GM19238 (cell line): Measurements from ENCODE around the gene LAMB1.

Source experiments
- DNase-seq: peaks from one replicate; pipeline ENCODE4 v3.0.0; 2011; ENCODE audit warnings: low spot score; ENCODE audit not compliant: insufficient read length

Gene LAMB1

DNA sequence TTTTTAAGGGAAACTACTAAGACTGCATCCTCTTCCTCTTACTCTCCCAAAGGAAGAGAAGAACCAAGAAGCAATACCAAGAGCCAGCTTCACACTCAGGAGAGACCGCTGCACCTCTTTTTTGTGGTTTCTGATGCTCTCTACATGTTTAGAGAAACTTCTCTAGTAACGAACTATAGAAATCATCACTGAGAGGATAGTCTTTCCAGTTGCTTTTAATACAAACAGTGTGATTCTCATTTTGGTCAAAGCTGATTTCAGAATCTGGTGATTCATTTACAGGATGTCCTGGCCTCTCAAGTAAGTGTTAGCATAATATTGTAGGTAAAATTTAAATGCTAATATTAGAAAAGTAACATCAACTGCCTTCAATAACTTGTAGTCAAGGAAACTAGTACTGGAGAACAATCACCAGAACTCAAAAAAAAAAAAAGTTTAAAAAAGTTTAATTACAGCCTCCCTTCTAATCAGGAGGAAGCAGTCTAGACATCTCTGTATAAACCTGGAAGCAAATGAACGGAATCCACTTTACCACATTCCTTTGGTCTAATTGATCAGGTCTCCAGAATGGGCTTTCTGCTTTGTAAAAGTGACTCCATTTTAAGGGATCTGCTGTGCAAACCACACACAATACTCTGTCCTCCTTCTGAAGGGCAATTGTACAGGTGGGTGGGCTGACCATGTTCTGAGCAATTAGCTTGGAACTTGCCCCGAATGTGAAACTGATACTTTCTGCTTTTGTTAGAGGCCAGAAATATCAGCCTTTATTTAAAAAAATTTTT lies 3.0 kb downstream of the LAMB1 start:
- no peak for DNase-seq

DNA sequence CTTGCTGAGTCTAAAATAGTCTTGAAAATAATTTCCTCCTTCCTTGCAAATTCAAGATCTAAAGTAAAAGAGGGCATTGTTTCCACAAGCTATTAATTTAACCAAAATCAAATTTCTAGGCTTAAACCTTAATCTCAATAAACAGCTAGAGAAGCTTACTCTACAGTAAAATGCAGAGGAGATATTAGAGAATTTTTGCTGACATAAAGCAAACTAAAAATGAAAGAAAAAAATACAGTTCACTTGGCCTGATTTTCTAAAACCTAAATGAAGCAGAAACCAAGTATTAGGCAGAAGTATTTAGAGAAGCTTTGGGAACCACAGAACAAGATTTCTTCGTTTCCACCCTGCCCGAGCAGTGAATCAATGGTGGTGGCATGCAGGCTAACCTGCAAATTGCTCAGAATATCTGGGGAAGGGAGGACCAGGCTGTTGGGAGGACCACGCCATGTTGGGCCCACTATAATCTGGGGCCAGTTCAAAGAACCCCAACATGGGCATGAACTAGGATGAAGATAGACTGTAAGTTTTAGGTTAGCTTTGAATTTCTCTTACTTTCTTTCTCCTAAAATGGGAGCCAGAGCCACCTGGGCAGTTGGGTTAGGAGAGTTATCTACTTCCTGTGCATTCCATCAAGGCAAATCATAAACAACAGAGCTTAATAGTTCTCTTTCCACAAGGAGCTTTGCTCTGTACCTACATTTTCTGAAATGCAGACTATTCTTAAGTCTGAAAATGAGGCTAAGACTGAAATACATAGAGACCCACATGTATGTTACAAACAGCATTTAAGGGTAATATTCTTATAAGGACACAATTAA lies 4.1 kb downstream of the LAMB1 start:
- DNase-seq, result no peak

DNA sequence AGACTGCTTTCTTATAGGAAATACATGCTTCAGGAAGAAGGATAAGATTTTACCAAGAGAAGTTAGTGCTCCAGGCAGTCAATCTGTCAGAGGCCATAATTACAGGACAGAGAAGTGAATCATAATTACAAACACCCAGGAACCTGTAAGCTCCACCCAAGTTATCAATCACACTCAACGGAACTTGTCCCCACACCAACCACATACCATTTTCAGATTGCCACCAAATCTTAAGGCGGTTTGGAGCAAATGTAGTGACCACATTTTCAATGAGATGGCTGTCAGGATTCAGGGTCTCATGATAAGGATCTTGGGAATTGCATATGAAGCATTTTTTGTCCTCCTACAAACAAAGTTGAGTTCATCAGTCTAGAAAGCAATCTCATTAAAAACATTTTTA lies 4.8 kb downstream of the LAMB1 start:
- DNase-seq, result no peak

DNA sequence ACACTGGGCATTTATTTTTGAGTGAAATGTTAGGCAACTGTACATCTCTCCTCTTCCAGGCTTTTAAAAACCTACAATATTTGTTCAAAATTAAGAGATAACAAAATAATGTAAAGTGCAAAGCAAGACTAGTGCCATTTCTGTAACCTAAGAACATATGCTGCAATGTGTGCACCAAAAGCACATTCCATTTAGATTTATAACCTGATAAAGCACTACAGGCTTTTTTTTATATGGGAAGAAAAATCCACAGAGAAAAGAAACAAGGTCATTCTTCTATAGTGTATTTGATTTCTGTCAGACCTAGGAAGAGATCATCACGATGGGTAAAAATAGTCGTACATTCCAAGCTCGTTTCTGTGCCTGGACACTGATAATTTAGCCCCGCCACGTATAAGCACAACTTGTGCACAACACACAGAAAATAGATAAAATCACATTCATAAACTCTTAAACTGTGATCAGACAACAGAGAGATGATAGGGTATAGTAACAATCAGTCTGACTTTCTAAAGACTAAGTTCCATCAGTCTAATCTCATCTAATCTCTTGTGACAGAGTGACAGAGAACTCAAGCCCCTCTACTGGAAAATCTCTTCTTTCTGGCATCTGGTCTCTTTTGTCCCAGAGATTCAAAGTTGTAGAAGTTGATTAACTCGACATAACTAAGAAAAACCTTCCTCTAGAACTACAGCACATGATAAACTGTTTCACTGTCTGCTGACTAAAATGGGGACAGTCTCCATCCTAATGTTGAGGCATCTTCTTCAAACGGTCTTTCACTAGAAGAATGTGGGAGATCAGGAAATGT lies 6.7 kb downstream of the LAMB1 start:
- no peak for DNase-seq

DNA sequence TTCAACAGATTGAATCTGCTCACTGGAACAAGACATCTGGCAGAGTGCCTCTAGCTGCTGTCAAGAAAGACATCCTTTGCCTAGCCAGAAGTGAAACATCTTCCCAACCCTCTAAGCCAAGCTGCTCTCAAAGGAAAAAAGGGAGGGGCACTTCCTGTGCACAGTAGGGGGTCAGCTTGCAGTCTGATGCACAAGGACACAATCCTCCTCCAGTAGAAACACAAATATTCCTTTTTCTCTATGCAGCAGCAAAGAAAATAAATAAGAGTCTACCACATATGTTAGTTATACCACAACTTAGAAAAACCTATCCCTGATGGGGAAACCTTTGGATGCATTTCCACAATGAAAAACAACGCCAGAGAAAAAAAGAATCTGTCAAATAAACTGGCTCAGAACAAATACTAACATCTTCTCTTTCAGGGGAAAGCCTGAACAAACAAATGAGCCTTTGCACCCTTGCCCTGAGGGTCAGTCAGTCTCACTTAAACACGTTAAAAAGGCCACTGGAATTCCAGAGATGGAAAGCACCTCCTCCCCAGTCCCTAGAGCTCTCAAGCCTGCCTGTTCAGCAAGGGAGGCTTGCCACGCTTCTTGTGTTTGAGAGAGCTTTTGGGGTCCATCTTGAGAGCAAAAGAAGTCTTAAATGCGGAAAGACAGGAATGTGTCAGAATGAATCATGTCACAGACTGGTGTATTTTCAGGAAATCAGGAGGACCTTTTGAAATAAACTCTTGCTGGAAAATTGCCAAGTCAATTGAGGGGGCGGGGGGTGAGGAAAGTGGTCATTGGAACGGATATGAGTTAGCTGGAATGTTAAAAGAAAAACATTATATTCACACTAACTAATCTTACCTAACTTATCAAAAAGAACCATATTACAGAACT lies 7.5 kb downstream of the LAMB1 start:
- DNase-seq, result no peak

DNA sequence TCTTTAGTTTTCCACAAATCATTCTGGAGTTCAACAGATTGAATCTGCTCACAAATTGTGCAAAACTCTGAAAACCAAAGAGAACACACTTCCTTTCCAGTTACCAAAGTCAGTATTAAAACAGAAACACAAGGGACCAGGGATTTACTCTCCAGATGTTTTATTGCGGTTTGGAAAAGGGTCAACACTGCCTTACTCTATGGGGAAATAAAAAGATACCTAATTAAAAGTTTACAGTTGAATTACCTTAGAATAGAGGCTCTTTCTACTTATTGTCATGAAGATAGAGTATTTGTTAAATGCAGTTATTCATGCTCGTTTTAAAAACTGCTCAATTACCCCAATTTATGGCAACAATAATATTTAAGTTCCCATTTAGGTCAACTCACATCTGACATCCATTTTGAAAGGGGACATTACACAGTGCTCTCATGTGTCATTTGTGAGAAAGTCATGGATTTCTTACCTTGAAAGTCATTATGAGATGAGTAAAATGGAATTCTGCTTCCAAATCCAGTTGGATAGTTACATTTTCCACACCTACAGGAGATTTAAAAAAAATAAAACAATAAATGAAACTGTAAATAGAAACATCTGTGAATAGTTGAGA lies 8.4 kb downstream of the LAMB1 start:
- no peak for DNase-seq

DNA sequence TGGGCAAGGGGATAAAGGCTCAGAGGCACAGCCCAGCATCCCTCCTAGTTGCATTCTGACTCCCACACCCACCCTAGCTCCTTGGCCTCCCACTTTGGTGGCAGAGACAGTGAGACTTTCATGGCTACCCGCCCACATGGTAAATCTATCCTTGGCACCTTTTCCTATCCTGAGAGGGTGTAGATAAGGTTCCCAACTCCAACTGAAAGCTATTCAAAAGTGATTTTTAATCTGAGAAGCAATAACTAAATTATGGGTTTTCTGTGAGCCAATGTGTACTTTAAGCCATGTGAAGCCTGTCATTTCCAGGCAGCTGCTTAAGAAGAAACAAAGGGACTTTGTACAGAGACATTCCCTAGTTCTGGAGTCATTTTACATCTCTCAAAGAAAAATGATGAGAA lies 9.1 kb downstream of the LAMB1 start:
- no peak for DNase-seq

DNA sequence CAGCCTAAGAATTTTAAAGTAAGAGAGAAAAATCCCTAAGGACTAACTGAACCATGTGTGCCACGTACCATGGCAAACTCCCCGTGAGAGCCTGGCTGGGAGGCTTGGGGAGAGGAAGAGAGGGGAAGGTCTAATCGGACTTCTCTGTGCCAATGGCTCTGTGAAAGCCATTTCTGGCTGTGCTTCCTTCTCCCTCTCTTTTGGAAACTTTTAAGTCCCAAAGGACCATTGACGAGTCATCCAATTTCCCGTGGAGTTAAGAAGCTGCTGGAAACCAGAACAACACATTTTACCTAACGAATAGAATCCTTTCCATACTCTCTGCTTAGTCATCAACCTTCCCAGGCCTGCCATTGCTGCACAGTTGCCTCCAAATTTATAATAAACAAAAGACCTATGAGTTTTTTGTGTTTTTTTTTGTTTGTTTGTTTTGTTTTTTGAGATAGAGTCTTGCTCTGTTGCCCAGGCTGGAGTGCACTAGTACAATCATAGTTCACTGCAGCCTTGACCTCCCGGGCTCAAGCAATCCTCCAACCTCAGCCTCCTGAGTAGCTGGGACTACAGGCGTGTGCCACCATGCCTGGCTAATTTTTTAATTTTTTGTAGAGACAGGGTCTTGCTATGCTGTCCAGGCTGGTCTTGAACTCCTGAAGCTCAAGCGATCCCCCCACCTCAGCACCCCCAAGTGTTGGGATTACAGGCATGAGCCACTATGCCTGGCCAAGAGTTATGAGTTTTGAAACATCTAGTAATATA lies 13.2 kb downstream of the LAMB1 start:
- no peak for DNase-seq

DNA sequence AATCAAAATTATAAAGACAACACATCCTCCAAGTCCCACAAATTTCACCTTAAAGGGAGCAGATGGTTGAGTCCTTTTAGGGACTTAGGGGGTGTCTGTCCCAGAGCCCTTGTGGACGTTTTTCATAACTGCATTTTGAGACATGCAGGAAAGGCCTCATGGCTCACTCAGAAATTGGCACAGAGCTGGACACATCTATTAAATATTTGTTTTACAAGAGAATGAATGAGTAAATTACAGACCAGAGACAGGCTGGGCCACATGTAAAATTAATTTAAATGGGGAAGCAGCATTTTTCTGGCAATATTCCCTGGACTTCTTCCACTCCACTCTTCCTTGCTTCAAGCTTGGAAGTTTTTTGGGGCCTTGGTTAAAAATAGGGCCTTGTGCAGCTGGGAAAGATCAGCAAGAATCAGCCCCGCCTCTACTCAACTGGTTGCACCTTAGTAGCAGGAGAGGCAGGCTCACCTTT lies 20.0 kb downstream of the LAMB1 start:
- no peak for DNase-seq

DNA sequence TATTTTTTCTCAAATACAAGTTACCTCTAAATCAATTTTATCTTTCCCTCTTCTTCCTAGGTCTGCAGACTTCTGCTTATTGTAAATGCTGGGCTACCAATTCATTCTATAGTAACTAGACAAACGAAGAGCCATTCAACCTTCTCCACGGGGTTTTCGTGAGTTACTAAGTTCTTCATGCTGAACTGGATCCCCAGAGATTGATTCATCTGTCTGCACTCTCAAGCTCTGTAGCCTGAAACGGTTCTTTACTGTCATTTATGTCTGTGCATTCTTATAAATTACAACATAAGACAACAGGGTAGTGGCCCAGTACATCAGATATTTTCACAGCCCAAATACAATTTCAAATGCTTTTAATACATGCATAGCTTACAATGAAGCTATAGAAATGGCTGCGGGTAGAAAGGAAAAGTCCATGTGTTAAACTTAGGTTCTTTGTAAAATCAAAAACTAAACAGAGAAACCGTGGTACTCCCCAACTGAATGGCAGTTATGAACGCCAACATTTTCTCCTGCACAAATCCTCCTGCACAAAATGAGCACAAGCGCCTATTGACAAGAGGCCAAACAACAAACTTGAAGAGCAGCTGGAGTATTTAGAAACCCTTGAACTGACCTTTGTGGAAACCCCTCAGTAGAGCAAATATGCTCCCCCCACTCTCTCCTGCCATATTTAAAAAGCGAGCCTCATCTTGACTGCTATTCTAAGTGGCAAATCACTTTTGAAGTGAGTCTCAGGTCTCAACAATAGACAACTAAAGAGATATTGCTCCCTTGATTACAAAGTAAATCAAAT lies 20.7 kb downstream of the LAMB1 start:
- no peak for DNase-seq

DNA sequence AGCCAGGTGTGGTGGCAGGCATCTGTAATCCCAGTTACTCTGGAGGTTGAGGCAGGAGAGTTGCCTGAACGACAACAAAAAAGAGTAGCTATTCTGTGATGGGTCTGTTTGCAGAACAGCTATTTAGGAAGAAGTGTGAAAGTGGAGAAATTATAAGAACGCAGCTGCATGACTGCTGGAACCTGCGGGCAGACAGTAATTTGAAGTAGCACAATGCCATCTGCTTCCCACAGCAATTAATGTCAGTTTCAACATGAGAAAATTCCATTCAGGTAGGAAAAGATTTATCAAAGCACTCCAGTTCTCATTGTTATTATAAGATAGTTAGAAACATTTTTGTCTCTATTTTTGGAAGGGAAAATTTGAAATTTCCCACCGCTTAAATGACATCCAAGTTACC lies 21.5 kb downstream of the LAMB1 start:
- no peak for DNase-seq

DNA sequence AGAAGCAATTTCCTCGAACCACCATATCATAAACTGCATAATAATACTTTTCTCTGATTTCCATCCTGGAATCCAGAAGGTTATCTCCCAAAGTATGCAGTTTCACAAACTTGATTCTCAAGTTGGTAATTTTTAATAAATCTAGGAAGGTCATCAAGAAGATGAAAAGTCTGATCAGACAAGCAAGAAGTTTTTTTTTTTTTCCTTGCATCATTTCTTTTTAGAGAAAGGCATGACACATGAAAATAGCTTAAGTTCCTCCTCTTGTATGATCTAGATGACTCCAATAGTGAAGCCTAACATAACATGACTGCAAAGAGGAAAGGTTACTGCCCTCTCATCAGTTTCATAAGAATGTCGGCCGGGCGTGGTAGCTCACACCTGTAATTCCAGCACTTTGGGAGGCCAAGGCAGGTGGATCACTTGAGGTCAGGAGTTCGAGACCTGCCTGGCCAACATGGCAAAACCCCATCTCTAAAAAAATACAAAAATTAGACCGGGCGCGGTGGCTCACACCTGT lies 22.2 kb downstream of the LAMB1 start:
- no peak for DNase-seq

DNA sequence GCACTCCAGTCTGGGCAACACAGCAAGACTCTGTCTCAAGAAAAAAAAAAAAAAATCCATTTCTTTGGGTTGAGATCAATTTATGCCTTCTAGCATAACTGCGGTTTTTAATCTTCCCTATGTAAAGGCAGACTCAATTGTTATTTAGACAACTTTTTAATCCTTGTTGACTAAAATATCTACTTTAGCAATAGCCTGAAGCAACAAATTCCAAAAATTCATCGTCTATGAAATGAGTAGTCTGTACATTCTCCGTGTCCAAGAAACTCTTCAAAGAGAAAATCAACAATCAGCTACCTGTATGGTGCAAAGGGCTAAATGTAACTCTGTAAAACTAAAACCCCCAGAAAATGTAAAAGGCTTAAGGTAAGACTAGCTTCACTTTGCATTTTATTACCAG lies 22.8 kb downstream of the LAMB1 start:
- DNase-seq, result no peak

DNA sequence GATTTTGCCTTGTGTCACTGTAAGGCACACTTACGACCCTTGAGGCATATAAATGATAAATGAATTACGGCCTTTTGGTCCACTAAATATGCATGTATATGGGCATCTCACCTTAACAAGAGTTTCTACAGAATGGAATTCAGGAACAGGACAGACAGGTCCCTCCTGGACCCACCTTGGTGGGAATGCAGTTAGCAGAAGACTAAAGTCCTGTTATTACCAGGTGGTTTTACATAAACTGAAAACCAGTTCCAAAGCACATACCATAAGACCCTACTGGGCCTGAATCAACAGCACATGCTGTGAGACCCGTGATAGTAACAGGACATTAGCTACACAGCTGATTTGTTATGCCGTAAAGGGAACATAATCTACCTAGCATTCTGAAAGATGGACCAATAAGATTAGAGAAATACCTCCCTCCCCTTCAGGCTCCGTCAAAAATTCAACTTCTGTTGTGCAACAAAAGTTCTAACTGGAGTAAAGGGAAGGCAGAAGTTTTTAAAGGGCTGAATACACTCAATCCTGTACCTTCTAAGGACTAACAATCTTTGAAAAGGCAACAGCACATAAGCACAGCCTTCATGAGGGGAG lies 24.0 kb downstream of the LAMB1 start:
- DNase-seq, result no peak

DNA sequence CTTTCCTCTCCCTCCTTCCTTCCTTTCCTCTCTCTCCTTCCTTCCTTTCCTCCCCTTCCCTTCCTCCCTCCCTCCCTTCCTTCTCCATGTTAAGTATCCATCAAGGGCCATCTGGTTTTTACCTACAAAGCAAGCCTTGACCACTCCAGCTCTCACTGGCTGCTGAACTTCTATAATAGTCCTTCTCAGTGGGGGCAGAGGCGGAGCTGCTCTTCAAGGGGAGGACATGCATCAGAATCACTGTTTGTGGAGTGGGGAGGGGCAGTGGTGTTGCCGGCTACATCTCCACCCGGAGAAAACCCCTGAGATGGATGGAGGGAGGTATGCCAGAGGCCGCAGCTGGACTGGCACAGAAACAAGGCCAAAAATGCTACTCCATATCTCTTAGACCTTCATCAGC lies 25.9 kb downstream of the LAMB1 start:
- DNase-seq, result no peak

DNA sequence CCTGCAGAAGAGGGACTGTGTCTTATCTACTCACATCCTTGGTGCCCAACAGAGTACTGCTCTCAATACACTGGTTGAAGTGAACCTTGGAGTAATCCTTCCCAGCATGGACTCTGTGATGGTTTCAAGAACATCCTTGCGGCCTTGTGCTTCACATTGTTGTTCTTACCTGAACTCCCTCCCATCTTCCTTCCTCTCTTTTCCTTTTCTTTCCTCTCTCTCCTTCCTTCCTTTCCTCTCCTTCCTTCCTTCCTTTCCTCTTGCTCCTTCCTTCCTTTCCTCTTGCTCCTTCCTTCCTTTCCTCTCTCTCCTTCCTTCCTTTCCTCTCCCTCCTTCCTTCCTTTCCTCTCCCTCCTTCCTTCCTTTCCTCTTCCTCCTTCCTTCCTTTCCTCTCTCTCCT lies 26.3 kb downstream of the LAMB1 start:
- no peak for DNase-seq

DNA sequence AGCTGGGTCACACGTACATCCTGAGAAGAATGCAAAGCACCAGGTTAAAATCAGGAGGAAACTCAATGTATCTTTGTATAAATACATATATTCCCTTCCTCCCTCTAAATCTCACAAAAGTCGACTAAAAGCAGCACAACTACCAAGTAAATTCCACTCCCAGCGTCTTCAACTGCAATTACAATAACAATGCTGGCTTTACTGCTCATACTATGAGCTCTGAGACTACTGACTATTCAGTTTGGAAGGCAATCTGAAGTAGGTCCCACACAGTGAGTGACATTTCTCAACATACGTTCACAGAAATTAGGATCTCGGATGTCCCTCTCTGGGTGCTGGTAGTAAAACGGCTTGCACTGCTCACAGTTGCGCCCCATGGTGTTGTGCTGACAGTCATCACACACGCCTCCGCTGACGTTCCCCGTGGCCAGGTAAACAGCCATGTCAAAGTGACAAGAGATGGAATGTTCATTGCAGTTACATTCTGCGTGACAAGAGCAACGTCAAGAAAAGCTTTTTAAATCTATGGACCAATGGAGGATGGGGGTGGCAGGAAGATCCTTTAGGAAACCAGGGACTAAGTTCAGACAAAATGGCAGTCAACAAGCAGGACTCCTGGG lies 27.5 kb downstream of the LAMB1 start:
- no peak for DNase-seq

DNA sequence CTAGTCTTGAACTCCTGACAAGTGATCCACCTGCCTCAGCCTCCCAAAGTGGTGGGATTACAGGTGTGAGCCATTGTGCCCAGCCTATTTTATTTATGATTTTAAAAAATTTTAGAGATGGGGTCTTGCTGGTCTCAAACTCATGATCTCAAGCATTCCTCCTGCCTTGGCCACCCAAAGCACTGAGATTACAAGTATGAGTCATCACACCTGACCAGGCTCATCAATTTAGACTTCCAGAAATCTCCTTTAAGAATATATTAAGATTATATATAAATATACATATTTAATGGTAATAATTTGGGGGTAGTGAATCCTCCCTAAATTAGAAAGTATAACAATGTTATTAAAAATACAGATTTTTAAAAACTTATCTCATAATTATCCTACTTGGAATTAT lies 29.1 kb downstream of the LAMB1 start:
- no peak for DNase-seq
